ENCODE results near the gene PYROXD2.

Gene PYROXD2

GRCh38 chr10:98433881-98434732 is 19.1 kb upstream of the PYROXD2 start:
- DNase-seq, result no peak

GRCh38 chr10:98433371-98433770 is 18.4 kb upstream of the PYROXD2 start:
- no peak for DNase-seq

- no peak for DNase-seq
Measured at GRCh38 chr10:98432330-98432729, 17.3 kb upstream of the PYROXD2 start.

- DNase-seq, result no peak
Measured at GRCh38 chr10:98431016-98431415, 16.0 kb upstream of the PYROXD2 start.

- no peak for DNase-seq
Measured at GRCh38 chr10:98430427-98430826, 15.4 kb upstream of the PYROXD2 start.

- DNase-seq, result no peak
Measured at GRCh38 chr10:98429320-98430072, 14.5 kb upstream of the PYROXD2 start.

- no peak for DNase-seq
Measured at GRCh38 chr10:98427011-98427515, 12.1 kb upstream of the PYROXD2 start.

GRCh38 chr10:98425511-98426352 is 10.8 kb upstream of the PYROXD2 start:
- DNase-seq, result peak; percentile 65

GRCh38 chr10:98424295-98425254 is 9.6 kb upstream of the PYROXD2 start:
- no peak for DNase-seq

- peak; percentile 68 for DNase-seq
Measured at GRCh38 chr10:98423691-98424120, 8.7 kb upstream of the PYROXD2 start.

GRCh38 chr10:98422182-98422581 is 7.2 kb upstream of the PYROXD2 start:
- no peak for DNase-seq

GRCh38 chr10:98420786-98421185 is 5.8 kb upstream of the PYROXD2 start:
- no peak for DNase-seq

- DNase-seq, result no peak
Measured at GRCh38 chr10:98419469-98420261, 4.7 kb upstream of the PYROXD2 start.

GRCh38 chr10:98418665-98419468 is 3.9 kb upstream of the PYROXD2 start:
- no peak for DNase-seq

- DNase-seq, result no peak
Measured at GRCh38 chr10:98417973-98418664, 3.1 kb upstream of the PYROXD2 start.

- no peak for DNase-seq
Measured at GRCh38 chr10:98417481-98417959, 2.5 kb upstream of the PYROXD2 start.

GRCh38 chr10:98416606-98417388 is 1.8 kb upstream of the PYROXD2 start:
- no peak for DNase-seq

- peak; percentile 30 for DNase-seq
Measured at GRCh38 chr10:98415731-98416119, 743 bp upstream of the PYROXD2 start.
